Measurements from ENCODE around the gene TMEM120A. TPM values are rescaled to one million over a fixed set of nuclear protein-coding genes. Genes with fewer than 3 reads are reported as not detected.

The TMEM120A gene
- total RNA-seq, 2 experiments from 2014 or later, result 17.3 to 19.9 TPM

GRCh38 chr7:75992083-75992755, 2.2 kb downstream of the TMEM120A start:
- Mint-ChIP-seq H3K27me3 (no peaks in the 10 kb centered on the region), H3K9me3 (no peaks in the 10 kb centered on the region), H3K27ac (no peak overlapping the region), H3K36me3 (ENCODE audit: low read depth) (peaks cover 16% of the 10 kb centered on the region), H3K4me3 (no peak overlapping the region), H3K4me1 (peaks cover 21% of the 10 kb centered on the region)
- ChIA-PET POLR2A (no interaction called here), CTCF (interaction anchor here (0.6 to 0.9 kb wide), 2 partner anchors 76 to 1912 kb away, joined by 3 read pairs; no protein-coding TSS in a partner anchor)
- DNase-seq, result no peak

GRCh38 chr7:75991531-75992082, 2.8 kb downstream of the TMEM120A start:
- Mint-ChIP-seq H3K36me3 (ENCODE audit: low read depth) (peaks cover 15% of the 10 kb centered on the region), H3K9me3 (no peaks in the 10 kb centered on the region), H3K27me3 (no peaks in the 10 kb centered on the region), H3K4me1 (peaks cover 14% of the 10 kb centered on the region), H3K27ac (peak overlapping the region; percentile 71), H3K4me3 (no peak overlapping the region)
- ChIA-PET CTCF (no interaction called here), POLR2A (no interaction called here)
- DNase-seq, result no peak

GRCh38 chr7:75989500-75990388, 4.7 kb downstream of the TMEM120A start:
- Mint-ChIP-seq H3K4me3 (no peak overlapping the region), H3K4me1 (peaks cover 4% of the 10 kb centered on the region), H3K36me3 (ENCODE audit: low read depth) (peaks cover 3% of the 10 kb centered on the region), H3K27ac (no peak overlapping the region), H3K9me3 (no peaks in the 10 kb centered on the region), H3K27me3 (no peaks in the 10 kb centered on the region)
- ChIA-PET POLR2A (interaction anchor here (0.7 kb wide), 1 partner anchor 123 kb away, joined by 5 read pairs; no protein-coding TSS in a partner anchor), CTCF (interaction anchor here (0.5 to 0.6 kb wide), 4 partner anchors 33 to 438 kb away, joined by 3 to 4 read pairs (median 4); no protein-coding TSS in a partner anchor)
- DNase-seq, result no peak

GRCh38 chr7:75988568-75989499, 5.6 kb downstream of the TMEM120A start:
- Mint-ChIP-seq H3K9me3 (no peaks in the 10 kb centered on the region), H3K27me3 (no peaks in the 10 kb centered on the region), H3K4me3 (no peak overlapping the region), H3K4me1 (peaks cover 4% of the 10 kb centered on the region), H3K27ac (no peak overlapping the region), H3K36me3 (ENCODE audit: low read depth) (peaks cover 3% of the 10 kb centered on the region)
- POLR2A ChIA-PET, result interaction anchor here (0.7 kb wide), 1 partner anchor 122 kb away, joined by 5 read pairs; no protein-coding TSS in a partner anchor
- CTCF ChIA-PET, result interaction anchor here (0.5 to 0.6 kb wide), 2 partner anchors 118 to 377 kb away, joined by 3 to 4 read pairs; no protein-coding TSS in a partner anchor
- no peak for DNase-seq

GRCh38 chr7:75987805-75988567, 6.4 kb downstream of the TMEM120A start:
- ChIA-PET POLR2A (no interaction called here), CTCF (no interaction called here)
- no peak overlapping the region for H3K27ac Mint-ChIP-seq
- H3K27me3 Mint-ChIP-seq, result no peaks in the 10 kb centered on the region
- peaks cover 2% of the 10 kb centered on the region for H3K4me1 Mint-ChIP-seq
- no peak for DNase-seq
- no peaks in the 10 kb centered on the region for H3K9me3 Mint-ChIP-seq
- H3K36me3 Mint-ChIP-seq (ENCODE audit: low read depth), result peaks cover 3% of the 10 kb centered on the region
- no peak overlapping the region for H3K4me3 Mint-ChIP-seq

GRCh38 chr7:75987026-75987804, 7.2 kb downstream of the TMEM120A start:
- H3K4me3 Mint-ChIP-seq, result no peak overlapping the region
- ChIA-PET POLR2A (no interaction called here), CTCF (no interaction called here)
- no peak overlapping the region for H3K27ac Mint-ChIP-seq
- peaks cover 2% of the 10 kb centered on the region for H3K4me1 Mint-ChIP-seq
- no peaks in the 10 kb centered on the region for H3K9me3 Mint-ChIP-seq
- H3K36me3 Mint-ChIP-seq (ENCODE audit: low read depth), result peaks cover 3% of the 10 kb centered on the region
- DNase-seq, result no peak
- no peaks in the 10 kb centered on the region for H3K27me3 Mint-ChIP-seq

GRCh38 chr7:75986147-75986781, 8.1 kb downstream of the TMEM120A start:
- ChIA-PET POLR2A (no interaction called here), CTCF (no interaction called here)
- no peaks in the 10 kb centered on the region for H3K27me3 Mint-ChIP-seq
- H3K27ac Mint-ChIP-seq, result no peak overlapping the region
- H3K4me1 Mint-ChIP-seq, result peaks cover 2% of the 10 kb centered on the region
- H3K4me3 Mint-ChIP-seq, result no peak overlapping the region
- H3K9me3 Mint-ChIP-seq, result no peaks in the 10 kb centered on the region
- no peak for DNase-seq
- peaks cover 3% of the 10 kb centered on the region for H3K36me3 Mint-ChIP-seq (ENCODE audit: low read depth)

- Mint-ChIP-seq H3K9me3 (no peaks in the 10 kb centered on the region), H3K36me3 (ENCODE audit: low read depth) (peaks cover 3% of the 10 kb centered on the region), H3K4me3 (no peak overlapping the region), H3K27me3 (no peaks in the 10 kb centered on the region), H3K4me1 (peaks cover 2% of the 10 kb centered on the region), H3K27ac (no peak overlapping the region)
- POLR2A ChIA-PET, result no interaction called here
- CTCF ChIA-PET, result interaction anchor here (1.4 kb wide), 1 partner anchor 15 kb away, joined by 4 read pairs; no protein-coding TSS in a partner anchor
- no peak for DNase-seq
Measured at GRCh38 chr7:75985518-75986146, 8.8 kb downstream of the TMEM120A start.

- DNase-seq, result no peak
- ChIA-PET CTCF (interaction anchor here (1.4 to 1.5 kb wide), 2 partner anchors 10 to 15 kb away, joined by 3 to 4 read pairs; partner anchors contain the start of gene TMEM120A), POLR2A (no interaction called here)
- Mint-ChIP-seq H3K27me3 (no peaks in the 10 kb centered on the region), H3K36me3 (ENCODE audit: low read depth) (peaks cover 3% of the 10 kb centered on the region), H3K27ac (no peak overlapping the region), H3K9me3 (no peaks in the 10 kb centered on the region), H3K4me3 (no peak overlapping the region), H3K4me1 (peaks cover 2% of the 10 kb centered on the region)
Measured at GRCh38 chr7:75985009-75985517, 9.3 kb downstream of the TMEM120A start.
